Heart left ventricle (tissue), 13 donors: ENCODE measurements around the gene CPT1B.

Experiments used
- POLR2A ChIP-seq, 2 donors: fragments of 450-650 bp; IDR thresholded peaks; one replicate each; pipeline ENCODE4 v1.6.1; 2017; ENCODE audit warnings: antibody characterized with exemption in 2 of 2, mild to moderate bottlenecking in 2 of 2, moderate library complexity in 2 of 2
- TF ChIP-seq, protein P1 (sequence below), 12 donors: fragments of 200-600 bp; sonication (generic) in 4 of 12; IDR thresholded peaks; one replicate each; pipeline versions ENCODE4 v1.5.0 to v1.8.0; 2018 to 2022; ENCODE audit warnings: antibody characterized with exemption in 12 of 12, mild to moderate bottlenecking in 5 of 12
- donor health status: ischemic (EF 13 %, LVEDD 7.1; RV severe dilation, severe dysfunction).
- donor health status: DM: no; HTN: yes; CAD: no.
- donor health status: DM: no; HTN: no; CAD: no.
- donor health status: ischemic (EF 25% LVEDD 6.9; RV normal size, moderate dysfunction).
- donor health status: ischemic (EF 25% LVEDD 5.7; RV mildly dilated, moderate dysfunction).
- donor health status: ischemic (EF 35%, LVEDD 5.7; RV mildly dilated, moderate dysfunction).
- donor health status: nonischemic (EF 11% LVEDD 7.7; RV severe dilation, severe dysfunction).
- donor health status: DM: yes; HTN: yes; CAD: no.
- donor health status: PGD.
- donor health status: ischemic (EF 29% LVEDD 5.4; RV normal size, mild dysfunction).
- donor health status: nonischemic (EF 23%, LVEDD 6.1; RV moderate dilation, normal function).

DNA sequence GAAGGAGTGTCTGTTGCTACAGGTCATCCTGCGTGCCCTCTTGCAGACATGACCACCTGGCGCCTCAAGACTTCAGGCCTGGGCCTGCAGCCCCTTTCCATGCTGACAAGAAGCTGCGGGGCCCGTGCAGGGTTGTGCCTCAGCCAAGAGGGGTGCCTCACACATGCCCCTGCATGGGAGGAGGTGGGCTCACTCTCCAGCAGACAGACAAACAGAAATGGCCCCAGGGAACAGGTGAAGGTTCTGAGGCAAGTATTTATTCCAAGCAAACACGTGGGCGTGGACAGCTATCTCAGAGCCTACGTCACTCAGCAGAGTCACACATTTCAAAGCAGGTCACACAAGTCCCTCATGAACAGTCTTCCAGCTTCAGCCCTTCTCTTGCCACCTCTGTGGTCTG is 9.6 kb downstream of the CPT1B start:
- TF ChIP-seq, protein P1, sequence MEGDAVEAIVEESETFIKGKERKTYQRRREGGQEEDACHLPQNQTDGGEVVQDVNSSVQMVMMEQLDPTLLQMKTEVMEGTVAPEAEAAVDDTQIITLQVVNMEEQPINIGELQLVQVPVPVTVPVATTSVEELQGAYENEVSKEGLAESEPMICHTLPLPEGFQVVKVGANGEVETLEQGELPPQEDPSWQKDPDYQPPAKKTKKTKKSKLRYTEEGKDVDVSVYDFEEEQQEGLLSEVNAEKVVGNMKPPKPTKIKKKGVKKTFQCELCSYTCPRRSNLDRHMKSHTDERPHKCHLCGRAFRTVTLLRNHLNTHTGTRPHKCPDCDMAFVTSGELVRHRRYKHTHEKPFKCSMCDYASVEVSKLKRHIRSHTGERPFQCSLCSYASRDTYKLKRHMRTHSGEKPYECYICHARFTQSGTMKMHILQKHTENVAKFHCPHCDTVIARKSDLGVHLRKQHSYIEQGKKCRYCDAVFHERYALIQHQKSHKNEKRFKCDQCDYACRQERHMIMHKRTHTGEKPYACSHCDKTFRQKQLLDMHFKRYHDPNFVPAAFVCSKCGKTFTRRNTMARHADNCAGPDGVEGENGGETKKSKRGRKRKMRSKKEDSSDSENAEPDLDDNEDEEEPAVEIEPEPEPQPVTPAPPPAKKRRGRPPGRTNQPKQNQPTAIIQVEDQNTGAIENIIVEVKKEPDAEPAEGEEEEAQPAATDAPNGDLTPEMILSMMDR (IDR thresholded peaks at IDR 0.05): no peak
- TF ChIP-seq POLR2A (IDR thresholded peaks at IDR 0.05): no peak
